D721Med (cell line): ENCODE measurements around the gene MEX3C.

ENCODE experiments used
- DNase-seq: peaks from one replicate; pipeline ENCODE4 v3.0.0; 2011; ENCODE audit warnings: low spot score; ENCODE audit not compliant: insufficient read length
- FAIRE-seq: peaks from 2 replicates; lab custom pipeline; 2011; peaks lifted over from hg19 to GRCh38; lab: Jason Lieb, UNC
- CTCF ChIP-seq: IDR thresholded peaks from 2 replicates; pipeline ENCODE4 v1.5.1; 2012; ENCODE audit warnings: mild to moderate bottlenecking, control low read depth; ENCODE audit not compliant: insufficient read depth; ENCODE audit errors: missing control alignments

The MEX3C gene

GRCh38 chr18:51160646-51161045 lies 36.8 kb downstream of the MEX3C start:
- DNase-seq, result no peak
- FAIRE-seq, result no peak
- TF ChIP-seq CTCF, result no peak

GRCh38 chr18:51157215-51157614 lies 40.3 kb downstream of the MEX3C start:
- FAIRE-seq, result no peak

GRCh38 chr18:51154431-51155063 lies 42.9 kb downstream of the MEX3C start:
- no peak for TF ChIP-seq CTCF
- FAIRE-seq (no peak), DNase-seq (no peak)

More at GRCh38 chr18:51157215-51157614, 40.3 kb downstream of the MEX3C start:
- TF ChIP-seq CTCF, result no peak
- DNase-seq, result no peak

GRCh38 chr18:51153659-51154371 lies 43.7 kb downstream of the MEX3C start:
- no peak for TF ChIP-seq CTCF
- FAIRE-seq (no peak), DNase-seq (no peak)

GRCh38 chr18:51151568-51152511 lies 45.6 kb downstream of the MEX3C start:
- FAIRE-seq (no peak), DNase-seq (no peak)

GRCh38 chr18:51151185-51151567 lies 46.3 kb downstream of the MEX3C start:
- no peak for TF ChIP-seq CTCF
- DNase-seq (no peak), FAIRE-seq (no peak)

More at GRCh38 chr18:51151568-51152511, 45.6 kb downstream of the MEX3C start:
- no peak for TF ChIP-seq CTCF
